ENCODE data around the gene LIN28B.

Gene LIN28B

GRCh38 chr6:104952911-104953399, 4.0 kb upstream of the LIN28B start (continued):
- TF ChIP-seq ZNF626 (tag by site-specific recombination; IDR thresholded peaks at IDR 0.05): no peak
- no peak for TF ChIP-seq ZNF26 (tag by site-specific recombination; IDR thresholded peaks at IDR 0.05)
- no peak for TF ChIP-seq PRDM2 (tag by site-specific recombination; IDR thresholded peaks at IDR 0.05; ENCODE audit: borderline replicate concordance)
- no peak for TF ChIP-seq TSHZ1 (tag by site-specific recombination; IDR thresholded peaks at IDR 0.05; ENCODE audit: borderline replicate concordance)
- no peak for TF ChIP-seq HIC1 (tag by site-specific recombination; IDR thresholded peaks at IDR 0.05)
- TF ChIP-seq ZNF792 (tag by site-specific recombination; IDR thresholded peaks at IDR 0.05): no peak
- TF ChIP-seq ZSCAN23 (tag by site-specific recombination; IDR thresholded peaks at IDR 0.05): no peak
- TF ChIP-seq ZBTB49 (tag by site-specific recombination; IDR thresholded peaks at IDR 0.05; ENCODE audit: low read depth): no peak
- no peak for TF ChIP-seq ZNF571 (tag by site-specific recombination; IDR thresholded peaks at IDR 0.05)
- TF ChIP-seq ZNF692 (tag by site-specific recombination; IDR thresholded peaks at IDR 0.05): no peak
- no peak for TF ChIP-seq HOXC10 (CRISPR knock-in tag; IDR thresholded peaks at IDR 0.05)
- no peak; the same call in 1 of the 2 replicates for TF ChIP-seq ZNF561 (tag by site-specific recombination; IDR thresholded peaks at IDR 0.05; ENCODE audit: borderline replicate concordance)
- no peak for TF ChIP-seq ZNF112 (tag by site-specific recombination; IDR thresholded peaks at IDR 0.05)
- TF ChIP-seq KLF7 (tag by site-specific recombination; IDR thresholded peaks at IDR 0.05; ENCODE audit: borderline replicate concordance): no peak
- TF ChIP-seq GLIS1 (tag by site-specific recombination; IDR thresholded peaks at IDR 0.05): no peak
- peak; percentile 22; the same call in 1 of the 2 replicates for TF ChIP-seq ZNF501 (tag by site-specific recombination; IDR thresholded peaks at IDR 0.05)
- TF ChIP-seq TCF7L2 (IDR thresholded peaks at IDR 0.05; ENCODE audit: borderline replicate concordance, low read depth, low read length): no peak
- TF ChIP-seq ZNF169 (tag by site-specific recombination; IDR thresholded peaks at IDR 0.05): no peak
- TF ChIP-seq ZNF426 (tag by site-specific recombination; IDR thresholded peaks at IDR 0.05): no peak
- TF ChIP-seq ZSCAN4 (tag by site-specific recombination; IDR thresholded peaks at IDR 0.05): no peak
- TF ChIP-seq ZNF335 (tag by site-specific recombination; conservative IDR thresholded peaks at IDR 0.05): peak; percentile 58

Data from HEK293 (cell line).